Limb (tissue), 2 donors: ENCODE measurements around the gene ZNF385D.

Source experiments
- DNase-seq, 2 donors: peaks; one replicate each; pipeline ENCODE4 v3.0.0-alpha.2; 2016; ENCODE audit errors: extremely low spot score in 2 of 2

Gene ZNF385D

GRCh38 chr3:21750080-21750696 is 822 bp downstream of the ZNF385D start:
- peak; percentile 15 to 35 for DNase-seq

- no peak for DNase-seq
Observed at GRCh38 chr3:21747966-21748555, 2.9 kb downstream of the ZNF385D start.

- no peak for DNase-seq
Observed at GRCh38 chr3:21747376-21747775, 3.6 kb downstream of the ZNF385D start.

- DNase-seq = no peak
Observed at GRCh38 chr3:21745966-21746365, 5.0 kb downstream of the ZNF385D start.

GRCh38 chr3:21744793-21745192 is 6.2 kb downstream of the ZNF385D start:
- DNase-seq = no peak

- DNase-seq = no peak
Observed at GRCh38 chr3:21738935-21739702, 11.9 kb downstream of the ZNF385D start.

GRCh38 chr3:21738283-21738682 is 12.7 kb downstream of the ZNF385D start:
- no peak for DNase-seq

GRCh38 chr3:21734746-21735145 is 16.3 kb downstream of the ZNF385D start:
- no peak for DNase-seq

- no peak for DNase-seq
Observed at GRCh38 chr3:21729888-21730459, 21.0 kb downstream of the ZNF385D start.

- no peak for DNase-seq
Observed at GRCh38 chr3:21729331-21729730, 21.7 kb downstream of the ZNF385D start.

GRCh38 chr3:21722768-21723167 is 28.2 kb downstream of the ZNF385D start:
- DNase-seq = no peak

GRCh38 chr3:21722301-21722700 is 28.7 kb downstream of the ZNF385D start:
- no peak for DNase-seq

- DNase-seq = no peak
Observed at GRCh38 chr3:21718943-21719591, 31.9 kb downstream of the ZNF385D start.

- no peak for DNase-seq
Observed at GRCh38 chr3:21718161-21718765, 32.7 kb downstream of the ZNF385D start.

- no peak for DNase-seq
Observed at GRCh38 chr3:21715662-21716061, 35.3 kb downstream of the ZNF385D start.

- DNase-seq = no peak
Observed at GRCh38 chr3:21705769-21706168, 45.2 kb downstream of the ZNF385D start.

- no peak for DNase-seq
Observed at GRCh38 chr3:21704796-21705195, 46.2 kb downstream of the ZNF385D start.

- no peak for DNase-seq
Observed at GRCh38 chr3:21703291-21703690, 47.7 kb downstream of the ZNF385D start.

GRCh38 chr3:21697707-21698106 is 53.3 kb downstream of the ZNF385D start:
- no peak for DNase-seq

- no peak for DNase-seq
Observed at GRCh38 chr3:21694506-21694905, 56.5 kb downstream of the ZNF385D start.

GRCh38 chr3:21691036-21691435 is 60.0 kb downstream of the ZNF385D start:
- peak; percentile 26 to 27 for DNase-seq
